ENCODE results near the gene ATP11A. TPM values are rescaled to one million over a fixed set of nuclear protein-coding genes. Genes with fewer than 3 reads are reported as not detected.

The ATP11A gene
- total and polyA plus RNA-seq, 2 donors (not counting 3 experiments of a cell fraction or from before 2014, with no cell fraction given): 16.5 to 88.1 TPM

DNA sequence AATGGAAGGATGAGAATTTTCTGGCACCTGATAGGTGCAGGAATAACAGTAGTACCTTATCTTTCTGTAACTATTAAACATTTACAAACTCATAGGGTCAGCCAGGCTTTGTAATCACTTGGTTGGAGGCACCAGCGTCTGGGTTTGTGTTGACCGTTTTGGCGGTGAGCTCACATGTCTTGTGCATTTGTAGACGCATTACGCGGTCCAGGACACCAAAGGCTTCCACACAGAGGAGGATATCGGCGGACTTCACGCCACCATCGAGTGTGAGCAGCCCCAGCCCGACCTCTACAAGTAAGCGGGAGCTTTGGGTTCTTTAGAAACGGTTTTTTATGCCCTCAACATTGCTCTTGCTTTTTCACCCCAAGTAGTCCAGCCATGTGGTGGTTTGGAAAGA, 129.3 kb downstream of the ATP11A start:
- no peak for FAIRE-seq
- intact Hi-C loops (cut with micrococcal nuclease): no loop called here
- Histone ChIP-seq H2AFZ (ENCODE audit: low read depth, low read length) (no peak overlapping the region), H3K4me3 (replicated peaks in 1 of 3; ENCODE audit: insufficient read depth in 1 of 3, low read depth in 1 of 3, low read length in 3 of 3) (no peak overlapping the region), H3K9me1 (replicated peaks; ENCODE audit: control insufficient read depth, extremely low read depth, insufficient read depth, low read length) (no peaks in the 10 kb centered on the region), H4K20me1 (replicated peaks; ENCODE audit: control insufficient read depth, extremely low read depth, insufficient read depth, low read length) (no peaks in the 10 kb centered on the region), H3K4me2 (ENCODE audit: insufficient read depth, low read length) (no peak overlapping the region), H3K36me3 (ENCODE audit: control insufficient read depth in 2 of 2, extremely low read depth in 1 of 2, insufficient read depth in 2 of 2, low read length in 2 of 2) (peaks cover 4 to 25% of the 10 kb centered on the region in 2 experiments), H3K4me1 (ENCODE audit: control insufficient read depth, extremely low read depth, insufficient read depth, low read length) (peaks cover 6% of the 10 kb centered on the region), H3K9me3 (replicated peaks; ENCODE audit: control insufficient read depth, insufficient read depth, low read length) (no peaks in the 10 kb centered on the region), H3K79me2 (ENCODE audit: control insufficient read depth, insufficient read depth, low read length) (no peaks in the 10 kb centered on the region), H3K9ac (replicated peaks; ENCODE audit: extremely low read depth, insufficient read depth, low read length) (no peak overlapping the region), H3K27ac (ENCODE audit: insufficient read depth, low read depth, low read length) (no peak overlapping the region), H3K27me3 (ENCODE audit: control insufficient read depth in 2 of 2, insufficient read depth in 2 of 2, low read length in 2 of 2) (no peaks in the 10 kb centered on the region)
- TF ChIP-seq POLR2A (IDR thresholded peaks at IDR 0.05; ENCODE audit: low read depth, low read length): no peak
- no peak for TF ChIP-seq POLR2AphosphoS5 (IDR thresholded peaks at IDR 0.05; ENCODE audit: insufficient read depth, low read depth, low read length)
- no peak for TF ChIP-seq EZH2 (IDR thresholded peaks at IDR 0.05; ENCODE audit: borderline replicate concordance, low read depth, low read length, severe bottlenecking)
- no peak for TF ChIP-seq JUN (IDR thresholded peaks at IDR 0.05; ENCODE audit: borderline replicate concordance, insufficient read depth, insufficient read length, low read depth)
- TF ChIP-seq, protein P1, sequence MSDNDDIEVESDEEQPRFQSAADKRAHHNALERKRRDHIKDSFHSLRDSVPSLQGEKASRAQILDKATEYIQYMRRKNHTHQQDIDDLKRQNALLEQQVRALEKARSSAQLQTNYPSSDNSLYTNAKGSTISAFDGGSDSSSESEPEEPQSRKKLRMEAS (IDR thresholded peaks at IDR 0.05; ENCODE audit: insufficient read depth, insufficient read length): no peak
- TF ChIP-seq FOS (IDR thresholded peaks at IDR 0.05; ENCODE audit: borderline replicate concordance, insufficient read depth, low read length): no peak
- no peak for TF ChIP-seq MYC (IDR thresholded peaks at IDR 0.05; ENCODE audit: low read depth, low read length)
- TF ChIP-seq GATA2 (IDR thresholded peaks at IDR 0.05; ENCODE audit: insufficient read depth, insufficient read length, low read depth, low read length): no peak
- TF ChIP-seq CTCF (IDR thresholded peaks at IDR 0.05; ENCODE audit: extremely low read depth in 1 of 2, insufficient read depth in 1 of 2, low read depth in 1 of 2, low read length in 2 of 2): no peak
- ChIA-PET CTCF (interaction anchor here (0.7 kb wide), 1 partner anchor 39 kb away, joined by 3 read pairs; no protein-coding TSS in a partner anchor), POLR2A (no interaction called here)
- no peak for DNase-seq (ENCODE audit: low read depth, low spot score)
- no TSS peak for BruUV-seq (replicated peaks)
- dilution Hi-C loops (cut with MboI; ENCODE audit: extremely low pct_ligation_motif_present, low sequenced_read_pairs): no loop called here

Measured in endothelial cell of umbilical vein (primary cell).